ENCODE measurements around the gene NSMCE1. TPM values are rescaled to one million over a fixed set of nuclear protein-coding genes. Genes with fewer than 3 reads are reported as not detected.
A peak's percentile ranks its signal among the peaks of the same experiment; 100 is the strongest.
"Not testable (repeated sequence)": the region's sequence is repeated elsewhere in the genome, so short reads cannot be mapped to it uniquely, and the experiment has no call there.

Gene NSMCE1
- polyA plus RNA-seq, 1 donor from 2014 or later, result 78.1 TPM

DNA sequence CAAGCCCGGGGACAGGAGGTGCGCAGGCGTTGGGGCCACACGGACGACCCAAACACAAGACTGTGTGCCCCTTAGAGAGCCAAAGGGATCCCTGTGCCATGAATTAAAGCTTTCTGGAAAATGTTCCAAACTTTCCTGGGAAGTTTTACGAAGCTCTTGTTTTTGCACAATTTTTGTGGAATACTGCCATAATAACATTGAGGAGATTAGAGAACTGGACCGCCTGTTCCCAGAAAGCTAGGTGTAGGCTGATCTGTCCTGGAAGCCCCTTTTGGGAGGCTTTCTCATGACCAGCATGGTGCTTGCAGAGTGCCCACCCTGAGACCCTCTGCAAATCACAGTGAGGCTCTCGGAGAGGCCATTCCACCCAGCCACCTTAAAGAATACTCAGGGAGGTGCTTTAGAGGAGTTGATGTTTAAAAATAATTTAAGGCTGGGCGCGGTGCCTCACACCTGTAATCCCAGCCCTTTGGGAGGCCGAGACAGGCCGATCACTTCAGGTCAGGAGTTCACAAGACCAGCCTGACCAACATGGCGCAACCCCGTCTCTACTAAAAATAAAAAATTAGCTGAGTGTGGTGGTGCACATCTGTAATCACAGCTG, 64.2 kb downstream of the NSMCE1 start:
- peak overlapping the region; percentile 90 to 98 (median 96) for H3K4me3 Mint-ChIP-seq
- H3K27ac Mint-ChIP-seq, result peak overlapping the region; percentile 97 to 100 (median 99)
- H3K4me1 Mint-ChIP-seq, result peaks cover 21 to 36% (median 25%) of the 10 kb centered on the region in 3 donors
- peaks cover 3% of the 10 kb centered on the region for H3K27me3 Mint-ChIP-seq
- no peaks in the 10 kb centered on the region for H3K36me3 Mint-ChIP-seq
- H3K9me3 Mint-ChIP-seq, result no peaks in the 10 kb centered on the region

DNA sequence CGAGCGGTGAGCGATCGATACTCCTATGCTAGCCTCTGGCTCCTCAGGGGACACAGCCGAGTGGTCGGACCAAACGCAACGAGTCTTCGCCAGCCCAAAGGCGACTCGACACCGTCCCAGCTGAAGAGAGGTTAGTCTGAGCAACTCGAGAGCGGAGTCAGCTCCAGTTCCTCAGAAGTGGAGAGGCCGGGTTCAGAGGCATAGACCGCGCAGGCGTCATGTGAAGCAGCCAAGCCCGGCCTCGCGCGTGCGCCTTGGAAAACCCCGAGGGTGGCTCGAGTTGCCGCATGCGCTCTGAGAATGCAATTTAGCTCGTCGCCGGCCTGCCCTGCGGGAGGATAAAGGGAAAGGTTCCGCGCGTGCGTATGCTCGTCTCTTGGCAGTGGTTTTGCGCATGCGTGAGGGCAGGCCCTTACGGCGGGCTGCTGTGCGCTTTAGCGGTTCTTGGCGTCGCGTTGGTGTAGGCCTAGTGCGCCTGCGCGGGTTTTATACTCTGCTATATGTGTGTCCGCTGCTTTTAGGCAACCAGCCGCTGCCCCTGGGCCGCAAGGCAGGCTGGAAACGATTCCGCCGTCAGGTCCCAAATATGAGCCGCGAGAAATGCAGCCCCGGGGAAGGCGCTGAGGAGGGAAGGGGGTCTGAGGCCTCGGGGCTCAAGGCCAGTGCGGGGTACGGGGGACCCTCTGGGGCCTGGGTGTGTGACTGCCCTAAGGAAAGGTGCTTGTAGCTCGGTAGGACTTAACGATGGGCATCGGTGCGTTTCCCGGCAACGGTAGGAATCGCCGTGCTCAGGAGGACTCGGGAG, 64.9 kb downstream of the NSMCE1 start, which contains the start of gene KDM8:
Gene KDM8 (plus strand): TSS at position 20 of the 805 bp plus-strand sequence. CDS start 6,598 bp downstream, outside the sequence.
- Mint-ChIP-seq H3K4me1 (peaks cover 28 to 43% (median 32%) of the 10 kb centered on the region in 3 donors), H3K36me3 (no peaks in the 10 kb centered on the region), H3K27ac (peak within 1 kb of the TSS; percentile 97 to 100 (median 99)), H3K27me3 (peaks cover 5% of the 10 kb centered on the region), H3K9me3 (no peaks in the 10 kb centered on the region), H3K4me3 (peak within 1 kb of the TSS; percentile 90 to 98 (median 96))

DNA sequence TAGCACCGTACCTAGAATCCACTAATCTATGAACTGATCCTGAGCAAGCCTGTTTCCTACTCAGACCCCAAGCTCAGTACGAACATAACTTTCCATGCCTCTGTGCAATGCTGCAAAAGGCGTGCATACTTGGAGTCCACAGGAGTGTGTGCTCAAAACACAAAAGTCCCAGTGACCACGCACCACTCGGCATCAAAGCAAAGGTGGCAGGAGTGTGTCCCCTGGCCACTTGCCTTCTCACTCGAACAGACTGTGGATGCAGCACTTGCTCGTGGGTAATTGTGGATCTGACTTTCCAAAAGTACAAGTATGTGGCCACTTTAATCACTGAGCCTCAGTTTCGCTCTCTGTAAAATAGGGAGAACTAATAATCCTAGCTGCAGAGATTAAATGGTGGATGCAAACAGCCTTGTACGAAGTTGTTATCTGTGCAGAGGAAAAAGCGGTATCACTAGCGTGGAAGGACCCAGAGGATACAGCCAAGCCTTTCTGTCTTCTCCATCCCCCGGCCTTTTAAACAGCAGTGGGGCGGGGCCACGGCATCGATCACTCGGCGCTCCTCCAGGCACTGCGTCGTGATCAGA, 65.6 kb downstream of the NSMCE1 start:
- Mint-ChIP-seq H3K27me3 (peaks cover 5% of the 10 kb centered on the region), H3K36me3 (no peaks in the 10 kb centered on the region), H3K4me1 (peaks cover 32 to 46% (median 33%) of the 10 kb centered on the region in 3 donors)

DNA sequence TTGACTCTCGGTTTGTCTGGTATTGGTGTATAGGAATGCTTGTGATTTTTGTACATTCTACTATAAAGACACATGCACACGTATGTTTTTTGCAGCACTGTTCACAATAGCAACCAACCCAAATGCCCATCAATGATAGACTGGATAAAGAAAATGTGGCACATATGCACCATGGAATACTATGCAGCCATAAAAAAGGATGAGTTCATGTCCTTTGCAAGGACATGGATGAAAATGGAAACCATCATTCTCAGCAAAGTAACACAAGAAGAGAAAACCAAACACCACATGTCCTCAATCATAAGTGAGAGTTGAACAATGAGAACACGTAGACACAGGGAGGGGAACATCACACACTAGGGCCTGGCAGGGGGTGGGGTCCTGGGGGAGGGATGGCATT, 67.7 kb downstream of the NSMCE1 start:
- not testable (repeated sequence) for H3K36me3 Mint-ChIP-seq, H3K9me3 Mint-ChIP-seq, H3K27me3 Mint-ChIP-seq
- Mint-ChIP-seq H3K27ac (peak overlapping the region in 1 of 3 donors; percentile 93), H3K4me3 (peak overlapping the region in 2 of 4 donors; percentile 57 to 66), H3K4me1 (peaks cover 32 to 49% (median 33%) of the 10 kb centered on the region in 3 donors)

More for the DNA sequence above, 65.6 kb downstream of the NSMCE1 start:
- H3K9me3 Mint-ChIP-seq, result no peaks in the 10 kb centered on the region
- peak overlapping the region; percentile 90 to 98 (median 96) for H3K4me3 Mint-ChIP-seq
- H3K27ac Mint-ChIP-seq, result peak overlapping the region; percentile 97 to 100 (median 99)

DNA sequence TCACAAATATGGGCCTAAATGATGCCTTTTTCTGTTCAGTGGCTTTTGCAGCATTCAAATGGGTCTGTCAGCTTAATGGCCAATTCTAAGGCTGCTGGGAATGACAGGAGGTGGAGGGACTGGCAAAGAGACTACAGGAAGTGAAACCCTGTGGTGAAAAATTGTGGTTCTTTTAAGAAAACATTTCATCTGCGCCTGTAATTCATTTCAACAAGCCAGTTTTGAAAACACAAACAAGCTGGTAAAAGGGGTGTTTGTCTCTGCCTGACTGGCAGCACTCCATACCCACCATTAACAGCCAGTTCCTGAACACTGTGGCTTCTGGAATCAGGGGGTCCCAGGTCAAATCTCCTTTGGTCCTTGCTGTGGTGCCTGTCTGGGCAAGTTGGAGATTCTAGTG, 68.8 kb downstream of the NSMCE1 start:
- H3K4me3 Mint-ChIP-seq, result peak overlapping the region; percentile 41 to 79 (median 73)
- H3K27me3 Mint-ChIP-seq, result peaks cover 8% of the 10 kb centered on the region
- H3K9me3 Mint-ChIP-seq, result peaks cover 0 to 7% (median 0%) of the 10 kb centered on the region in 3 donors
- H3K36me3 Mint-ChIP-seq, result no peaks in the 10 kb centered on the region
- H3K27ac Mint-ChIP-seq, result peak overlapping the region; percentile 44 to 93 (median 80)
- peaks cover 32 to 47% (median 33%) of the 10 kb centered on the region in 3 donors for H3K4me1 Mint-ChIP-seq

DNA sequence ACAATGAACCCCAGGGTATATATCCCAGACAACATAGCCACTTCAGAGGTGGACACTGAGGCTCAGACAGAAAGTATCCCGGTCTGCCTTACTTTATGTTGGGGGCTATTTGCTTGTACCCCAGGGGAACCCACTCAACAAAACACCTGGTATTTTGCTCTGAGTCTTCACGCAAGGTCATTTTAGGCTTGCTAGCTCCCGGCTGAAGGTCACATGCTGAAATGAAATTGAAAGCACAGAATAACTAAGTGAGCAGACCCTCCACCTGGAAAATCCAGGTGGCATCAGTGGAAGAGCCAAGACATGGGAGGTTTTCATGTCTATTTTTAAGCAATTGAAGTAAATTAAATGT, 69.4 kb downstream of the NSMCE1 start:
- Mint-ChIP-seq H3K27me3 (peaks cover 8% of the 10 kb centered on the region), H3K4me1 (peaks cover 28 to 44% (median 33%) of the 10 kb centered on the region in 3 donors), H3K27ac (peak overlapping the region; percentile 30 to 80 (median 44)), H3K4me3 (peak overlapping the region in 3 of 4 donors; percentile 21 to 79 (median 30)), H3K9me3 (peaks cover 0 to 12% (median 0%) of the 10 kb centered on the region in 3 donors), H3K36me3 (peaks cover 2% of the 10 kb centered on the region)

GRCh38 chr16:27198451-27199234, 69.9 kb downstream of the NSMCE1 start:
- Mint-ChIP-seq H3K9me3 (peaks cover 0 to 14% (median 0%) of the 10 kb centered on the region in 3 donors), H3K27me3 (peaks cover 6% of the 10 kb centered on the region), H3K4me3 (peak overlapping the region in 3 of 4 donors; percentile 24 to 30 (median 30)), H3K27ac (peak overlapping the region; percentile 30 to 80 (median 44)), H3K4me1 (peaks cover 27 to 42% (median 29%) of the 10 kb centered on the region in 3 donors), H3K36me3 (peaks cover 3% of the 10 kb centered on the region)

- no peak overlapping the region for H3K27ac Mint-ChIP-seq
These were observed 71.6 kb downstream of the NSMCE1 start for GRCh38 chr16:27197004-27197403.

DNA sequence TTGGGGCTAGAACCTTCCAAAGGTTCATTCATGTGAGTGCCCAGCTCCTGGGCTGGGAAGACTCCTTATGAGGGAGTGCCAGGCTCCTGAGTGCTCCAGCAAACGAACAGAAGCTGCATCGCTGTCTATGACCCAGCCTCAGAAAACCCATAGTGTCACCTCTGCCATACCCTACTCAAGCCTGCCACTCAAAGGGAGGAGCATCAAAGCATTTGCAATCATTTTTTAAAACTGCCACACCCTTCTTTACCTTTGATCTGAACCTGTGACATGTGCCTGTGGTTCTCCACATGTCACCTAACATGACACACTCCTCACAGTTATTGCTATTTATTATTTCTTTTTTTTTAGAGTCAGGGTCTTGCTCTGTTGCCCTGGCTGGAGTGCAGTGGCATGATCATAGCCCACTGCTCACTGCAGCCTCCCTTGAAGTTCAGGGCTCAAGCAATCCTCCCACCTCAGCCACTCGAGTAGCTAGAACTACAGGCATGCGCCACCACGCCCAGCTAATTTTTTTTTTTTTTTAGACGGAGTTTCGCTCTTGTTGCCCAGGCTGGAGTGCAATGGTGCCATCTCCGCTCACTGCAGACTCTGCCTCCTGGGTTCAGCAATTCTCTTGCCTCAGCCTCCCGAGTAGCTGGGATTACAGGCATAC, 72.5 kb downstream of the NSMCE1 start:
- Mint-ChIP-seq H3K9me3 (peaks cover 0 to 14% (median 0%) of the 10 kb centered on the region in 3 donors), H3K4me3 (no peak overlapping the region), H3K27ac (no peak overlapping the region), H3K27me3 (peaks cover 6% of the 10 kb centered on the region), H3K36me3 (peaks cover 3% of the 10 kb centered on the region), H3K4me1 (peaks cover 23 to 32% (median 24%) of the 10 kb centered on the region in 3 donors)

More at GRCh38 chr16:27197004-27197403, 71.6 kb downstream of the NSMCE1 start:
- Mint-ChIP-seq H3K4me1 (peaks cover 23 to 32% (median 24%) of the 10 kb centered on the region in 3 donors), H3K27me3 (peaks cover 6% of the 10 kb centered on the region), H3K4me3 (peak overlapping the region in 1 of 4 donors; percentile 42), H3K36me3 (peaks cover 3% of the 10 kb centered on the region), H3K9me3 (peaks cover 0 to 14% (median 0%) of the 10 kb centered on the region in 3 donors)

- Mint-ChIP-seq H3K36me3 (peaks cover 3% of the 10 kb centered on the region), H3K27me3 (peaks cover 6% of the 10 kb centered on the region), H3K27ac (no peak overlapping the region), H3K9me3 (peaks cover 0 to 14% (median 0%) of the 10 kb centered on the region in 3 donors), H3K4me1 (peaks cover 15 to 24% (median 20%) of the 10 kb centered on the region in 3 donors), H3K4me3 (no peak overlapping the region)
These were observed 73.4 kb downstream of the NSMCE1 start for GRCh38 chr16:27195076-27195741.

DNA sequence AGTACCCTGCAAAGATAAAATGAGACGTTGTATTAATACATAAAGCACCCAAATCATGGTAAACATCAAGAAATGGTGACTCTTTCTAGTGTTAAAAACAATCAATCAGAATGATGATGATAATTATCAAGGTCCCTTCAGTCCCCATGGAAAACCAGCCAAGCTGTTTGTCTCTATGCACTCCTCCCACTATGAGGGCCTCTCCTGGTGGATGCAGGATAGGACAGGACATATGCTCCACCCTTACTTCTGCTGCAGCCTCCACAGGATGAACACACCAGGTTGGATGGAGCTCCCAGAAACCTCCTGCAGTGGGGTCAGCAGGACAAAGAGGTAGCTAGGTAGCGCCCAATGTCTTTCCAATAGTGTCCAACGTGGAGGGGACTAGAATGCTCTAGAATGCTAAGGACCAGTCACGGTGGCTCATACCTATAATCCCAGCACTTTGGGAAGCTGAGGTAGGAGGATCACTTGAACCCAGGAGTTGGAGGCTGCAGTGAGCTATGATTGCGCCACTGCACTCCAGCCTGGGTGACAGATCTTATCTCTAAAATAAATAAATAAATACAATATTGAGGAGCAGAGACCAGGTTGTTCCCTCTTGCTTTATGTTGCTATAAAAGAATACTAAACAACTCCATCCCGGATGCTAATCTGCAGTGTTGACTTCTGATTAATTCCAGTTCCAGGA, 75.1 kb downstream of the NSMCE1 start:
- Mint-ChIP-seq H3K36me3 (peaks cover 3% of the 10 kb centered on the region), H3K27me3 (peaks cover 3% of the 10 kb centered on the region), H3K4me1 (peaks cover 0 to 7% (median 2%) of the 10 kb centered on the region in 3 donors), H3K9me3 (peaks cover 0 to 14% (median 0%) of the 10 kb centered on the region in 3 donors), H3K4me3 (no peak overlapping the region), H3K27ac (no peak overlapping the region)

DNA sequence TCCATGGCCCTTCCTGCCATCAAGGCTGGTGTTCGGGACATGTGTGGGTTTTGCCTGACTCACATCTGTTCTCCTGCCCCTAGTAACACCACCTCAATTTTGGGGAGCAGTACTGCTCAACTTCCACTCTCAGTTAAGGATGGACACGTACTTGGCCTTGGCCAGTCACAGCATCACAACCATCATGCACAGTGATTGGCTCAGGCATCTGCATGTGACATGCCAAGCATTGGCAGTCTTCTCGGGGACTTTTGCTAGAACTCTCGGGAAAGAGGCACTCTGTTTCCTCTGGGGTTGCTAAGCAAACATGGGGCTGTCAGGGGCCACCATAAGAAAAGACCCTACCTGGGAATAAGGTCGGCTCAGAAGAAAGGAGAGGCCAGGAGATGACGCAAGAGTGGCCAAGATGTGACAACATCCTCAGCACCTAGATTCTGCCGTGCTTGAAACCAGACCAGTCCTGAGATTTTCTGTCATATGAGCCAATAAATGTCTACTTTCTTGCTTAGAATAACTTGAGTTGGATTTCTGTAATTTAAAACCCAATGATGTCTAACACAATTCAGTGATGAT, 77.1 kb downstream of the NSMCE1 start:
- Mint-ChIP-seq H3K9me3 (peaks cover 0 to 14% (median 0%) of the 10 kb centered on the region in 3 donors), H3K27me3 (peaks cover 2% of the 10 kb centered on the region), H3K4me1 (peaks cover 0 to 4% (median 0%) of the 10 kb centered on the region in 3 donors), H3K4me3 (no peak overlapping the region), H3K27ac (no peak overlapping the region), H3K36me3 (peaks cover 3% of the 10 kb centered on the region)

Measured in IgD-negative memory B cell (primary cell).